DOHH2 (cell line): ENCODE data around the gene FOS.

Experiments used
- EZH2phosphoT487 ChIP-seq: fragments of 200-600 bp; sonication (generic); IDR thresholded peaks from 2 replicates; pipeline ENCODE4 v1.6.1; 2017; ENCODE audit warnings: borderline replicate concordance, mild to moderate bottlenecking, antibody characterized with exemption, low read length, moderate library complexity, mixed read lengths
- TF ChIP-seq, protein P1 (sequence below): fragments of 200-600 bp; sonication (generic); IDR thresholded peaks from one replicate; pipeline ENCODE4 v1.5.1; 2014; ENCODE audit warnings: antibody characterized with exemption, mild to moderate bottlenecking, low read depth, low read length; ENCODE audit not compliant: poor library complexity, severe bottlenecking

DNA sequence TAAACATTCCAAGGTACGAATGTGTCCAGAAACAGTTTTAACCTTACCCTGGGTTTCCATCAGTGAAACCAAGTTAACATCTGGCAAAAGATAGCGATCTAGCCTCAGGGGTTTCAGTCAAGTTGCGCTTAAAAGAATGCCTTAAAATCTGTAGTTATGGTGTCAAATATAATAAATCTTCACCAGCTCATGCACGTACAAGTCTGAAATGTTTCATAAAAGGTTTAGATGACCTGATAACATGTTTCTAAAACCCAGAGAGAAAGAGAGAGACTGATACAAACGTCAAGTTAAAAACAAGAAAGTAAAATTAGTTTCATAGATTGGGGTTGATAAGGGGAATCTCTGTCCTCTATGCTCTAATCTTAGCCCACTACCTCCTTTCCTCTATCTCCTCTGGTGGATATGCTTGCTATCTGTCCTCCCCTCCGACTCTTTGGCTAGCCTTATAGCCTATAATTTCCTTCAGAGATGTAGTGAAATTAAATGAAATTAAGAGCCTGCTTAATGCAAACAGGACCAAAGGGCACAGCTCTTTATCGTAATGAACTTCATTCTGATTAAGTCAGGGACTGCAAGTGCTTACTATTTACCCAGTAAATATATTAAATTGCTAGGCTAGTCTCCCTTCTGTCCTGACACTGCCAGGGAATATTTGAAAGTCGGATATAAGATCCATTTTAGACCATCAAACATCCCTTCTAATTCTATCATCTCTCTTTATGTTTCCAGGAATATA lies 18.4 kb upstream of the FOS start:
- TF ChIP-seq, protein P1, sequence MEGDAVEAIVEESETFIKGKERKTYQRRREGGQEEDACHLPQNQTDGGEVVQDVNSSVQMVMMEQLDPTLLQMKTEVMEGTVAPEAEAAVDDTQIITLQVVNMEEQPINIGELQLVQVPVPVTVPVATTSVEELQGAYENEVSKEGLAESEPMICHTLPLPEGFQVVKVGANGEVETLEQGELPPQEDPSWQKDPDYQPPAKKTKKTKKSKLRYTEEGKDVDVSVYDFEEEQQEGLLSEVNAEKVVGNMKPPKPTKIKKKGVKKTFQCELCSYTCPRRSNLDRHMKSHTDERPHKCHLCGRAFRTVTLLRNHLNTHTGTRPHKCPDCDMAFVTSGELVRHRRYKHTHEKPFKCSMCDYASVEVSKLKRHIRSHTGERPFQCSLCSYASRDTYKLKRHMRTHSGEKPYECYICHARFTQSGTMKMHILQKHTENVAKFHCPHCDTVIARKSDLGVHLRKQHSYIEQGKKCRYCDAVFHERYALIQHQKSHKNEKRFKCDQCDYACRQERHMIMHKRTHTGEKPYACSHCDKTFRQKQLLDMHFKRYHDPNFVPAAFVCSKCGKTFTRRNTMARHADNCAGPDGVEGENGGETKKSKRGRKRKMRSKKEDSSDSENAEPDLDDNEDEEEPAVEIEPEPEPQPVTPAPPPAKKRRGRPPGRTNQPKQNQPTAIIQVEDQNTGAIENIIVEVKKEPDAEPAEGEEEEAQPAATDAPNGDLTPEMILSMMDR, result no peak
- no peak for TF ChIP-seq EZH2phosphoT487
